Hematopoietic multipotent progenitor cell treated with erythropoietin and hydrocortisone succinate and interleukin-3 and kit ligand, for 6 days (in vitro differentiated cells): ENCODE results near the gene ENO3.
A peak's percentile ranks its signal among the peaks of the same experiment; 100 is the strongest.

Experiments
- DNase-seq: peaks from one replicate; pipeline ENCODE4 v3.0.0-alpha.2; 2015

Gene ENO3

GRCh38 chr17:4938069-4938491 lies 12.8 kb upstream of the ENO3 start:
- no peak for DNase-seq

- DNase-seq, result peak; percentile 57
Measured at GRCh38 chr17:4938688-4939545, 12.0 kb upstream of the ENO3 start.

DNA sequence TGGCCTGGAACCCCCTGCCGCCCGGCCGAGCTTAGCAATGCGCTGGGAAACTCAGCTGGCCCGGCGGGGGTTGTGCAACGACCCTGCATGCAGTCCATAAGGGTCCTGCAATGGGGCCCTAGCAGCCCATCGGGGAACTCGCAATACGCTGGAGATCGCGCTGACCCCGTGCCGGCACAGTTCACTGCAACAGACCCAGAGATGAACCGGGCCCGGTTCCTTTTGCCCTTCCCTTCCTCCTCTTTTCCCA lies 11.4 kb upstream of the ENO3 start:
- DNase-seq, result no peak

- DNase-seq, result peak; percentile 100
Measured at GRCh38 chr17:4939796-4940554, 10.9 kb upstream of the ENO3 start, which contains the start of the genes RNF167 and SLC25A11. RNF167 (plus strand) TSS chr17:4940268; CDS start chr17:4940910, 642 bp downstream. SLC25A11 (minus strand) TSS chr17:4940046; CDS start chr17:4939910, 136 bp downstream.

- DNase-seq, result peak; percentile 49
Measured at GRCh38 chr17:4940555-4941318, 10.2 kb upstream of the ENO3 start.

DNA sequence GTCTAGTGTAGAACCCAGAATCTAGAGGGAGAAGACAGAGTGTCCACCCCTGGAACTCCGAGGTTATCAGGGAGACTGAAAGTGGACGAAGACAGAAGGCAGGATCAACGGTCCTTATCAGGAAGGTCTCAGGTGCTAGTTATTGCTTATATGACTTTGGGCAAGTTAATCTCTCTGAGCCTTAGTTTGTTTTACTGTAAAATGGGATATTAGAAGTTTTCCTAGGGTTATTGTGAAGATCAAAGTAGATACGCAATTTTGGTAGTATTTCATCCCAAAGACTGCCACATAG lies 9.7 kb upstream of the ENO3 start:
- DNase-seq, result peak; percentile 38

DNA sequence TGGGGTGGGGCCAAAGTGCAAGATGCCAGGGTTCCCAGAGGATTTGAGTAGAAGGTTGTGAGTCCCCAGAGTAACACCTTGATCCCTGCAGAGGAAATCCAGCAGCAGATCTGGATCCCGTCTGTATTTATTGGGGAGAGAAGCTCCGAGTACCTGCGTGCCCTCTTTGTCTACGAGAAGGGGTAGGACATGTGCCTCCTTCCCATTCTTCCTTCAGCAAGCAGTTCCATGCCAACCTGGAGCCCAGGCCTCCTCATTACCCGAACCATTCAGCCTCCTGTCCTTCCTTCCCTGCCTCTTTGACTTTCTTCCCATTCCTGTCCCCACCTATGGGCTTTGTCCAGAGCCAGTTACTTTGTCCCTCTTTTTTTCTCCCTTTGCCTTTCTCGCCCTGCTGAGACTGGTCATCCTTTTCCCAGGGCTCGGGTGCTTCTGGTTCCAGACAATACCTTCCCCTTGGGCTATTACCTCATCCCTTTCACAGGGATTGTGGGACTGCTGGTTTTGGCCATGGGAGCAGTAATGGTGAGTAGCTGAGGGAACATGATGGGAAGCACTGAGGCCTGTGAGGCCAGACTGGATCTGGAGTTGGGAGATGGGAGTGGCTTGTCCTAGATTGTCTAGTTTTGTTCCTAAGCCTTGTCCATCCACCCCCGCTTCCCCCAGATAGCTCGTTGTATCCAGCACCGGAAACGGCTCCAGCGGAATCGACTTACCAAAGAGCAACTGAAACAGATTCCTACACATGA lies 8.0 kb upstream of the ENO3 start:
- no peak for DNase-seq

DNA sequence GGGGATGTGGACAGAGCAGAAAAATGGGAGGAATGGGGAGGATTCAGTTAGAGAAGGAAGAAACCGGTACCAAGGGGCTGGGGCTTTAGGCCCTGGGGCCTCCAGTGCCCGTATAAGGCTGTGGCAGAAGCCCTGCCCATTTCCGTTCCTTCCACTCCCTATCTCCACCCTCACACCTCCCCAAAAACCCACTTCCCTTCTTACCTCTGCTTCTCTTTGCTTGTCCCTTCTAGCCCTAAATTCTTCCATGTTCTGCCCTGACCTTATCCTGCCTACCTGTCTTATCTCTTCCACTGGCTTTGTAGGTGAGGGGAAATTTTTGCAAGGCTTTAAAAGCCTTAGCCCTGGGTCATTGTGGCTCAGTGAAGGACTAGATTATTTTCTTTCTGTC lies 6.8 kb upstream of the ENO3 start:
- DNase-seq, result peak; percentile 89

GRCh38 chr17:4944554-4945175 lies 6.3 kb upstream of the ENO3 start:
- DNase-seq, result no peak

DNA sequence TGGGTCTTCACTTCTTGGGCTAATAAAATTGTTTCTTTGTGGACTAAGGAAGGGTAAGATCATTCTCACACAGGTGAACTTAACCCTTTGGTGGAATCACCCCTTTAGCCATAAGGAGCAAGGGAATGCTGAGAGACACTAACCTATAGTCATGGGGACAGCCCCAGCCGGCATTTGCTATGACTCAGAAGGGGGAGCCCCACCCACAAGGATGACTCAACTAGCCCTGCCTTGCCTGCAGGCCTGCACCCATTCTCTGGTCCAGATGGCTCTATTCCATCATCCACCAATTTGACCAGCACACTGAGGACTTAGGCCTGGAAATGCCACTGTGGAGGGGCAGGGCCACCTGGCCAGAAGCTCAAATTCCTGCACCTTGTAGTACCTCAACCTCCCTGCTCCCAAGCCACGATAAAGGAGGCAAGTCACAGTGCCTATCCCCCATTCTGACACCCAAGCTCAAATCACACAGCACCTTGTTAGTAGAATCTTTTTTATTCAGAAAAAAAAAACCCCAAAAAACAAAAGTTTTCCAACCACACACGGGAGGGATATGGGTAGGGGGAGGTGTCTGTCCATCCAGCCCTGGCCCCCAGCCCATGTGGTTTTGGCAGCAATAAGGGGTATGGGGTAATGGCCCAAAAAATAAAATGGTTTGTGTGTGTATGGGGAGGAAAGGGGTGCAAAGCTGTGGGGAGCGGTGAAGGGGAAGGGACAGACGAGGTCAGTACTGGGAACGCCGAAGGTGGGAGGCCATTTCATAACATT lies 5.6 kb upstream of the ENO3 start:
- DNase-seq, result peak; percentile 92

GRCh38 chr17:4945944-4946280 lies 5.0 kb upstream of the ENO3 start:
- DNase-seq, result no peak

DNA sequence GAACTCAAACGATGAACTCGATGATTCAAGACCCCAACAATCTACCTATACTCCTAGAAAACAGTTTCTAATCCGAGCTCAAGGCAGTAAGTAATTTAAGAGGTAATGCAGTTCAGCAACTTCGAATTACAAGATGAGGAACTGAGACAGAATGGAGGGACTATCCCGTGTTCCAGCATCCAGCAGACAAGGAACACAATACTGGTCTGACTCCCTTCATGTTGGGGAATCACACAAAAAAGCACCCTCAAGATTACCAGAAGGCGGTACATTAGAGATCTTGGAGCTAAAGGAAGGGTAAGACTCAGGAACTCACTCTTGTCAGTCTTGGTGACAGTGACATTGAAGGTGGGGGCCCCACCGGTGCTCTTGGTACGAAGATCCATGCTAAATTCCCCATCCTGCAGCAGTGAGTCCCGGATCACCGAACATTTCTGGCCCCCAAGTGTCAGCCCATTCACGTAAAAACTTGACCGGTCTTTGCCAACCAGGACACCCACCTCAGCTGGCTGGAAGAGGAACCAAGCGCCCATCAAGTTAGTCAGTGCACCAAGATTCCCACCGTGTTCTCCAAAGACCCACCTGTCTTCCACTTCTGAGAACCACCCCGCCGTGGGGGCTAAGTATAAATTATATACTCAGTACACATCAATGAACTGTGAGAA lies 4.5 kb upstream of the ENO3 start:
- no peak for DNase-seq

- peak; percentile 51 for DNase-seq
Measured at GRCh38 chr17:4947010-4947410, 3.9 kb upstream of the ENO3 start.

- DNase-seq, result peak; percentile 75
Measured at GRCh38 chr17:4947411-4948165, 3.3 kb upstream of the ENO3 start.

- DNase-seq, result peak; percentile 97
Measured at GRCh38 chr17:4948166-4948930, 2.6 kb upstream of the ENO3 start, which contains the start of gene PFN1. PFN1 (minus strand) TSS chr17:4948530; CDS start chr17:4948394, 136 bp downstream.

GRCh38 chr17:4948931-4949320 lies 2.0 kb upstream of the ENO3 start:
- peak; percentile 91 for DNase-seq

DNA sequence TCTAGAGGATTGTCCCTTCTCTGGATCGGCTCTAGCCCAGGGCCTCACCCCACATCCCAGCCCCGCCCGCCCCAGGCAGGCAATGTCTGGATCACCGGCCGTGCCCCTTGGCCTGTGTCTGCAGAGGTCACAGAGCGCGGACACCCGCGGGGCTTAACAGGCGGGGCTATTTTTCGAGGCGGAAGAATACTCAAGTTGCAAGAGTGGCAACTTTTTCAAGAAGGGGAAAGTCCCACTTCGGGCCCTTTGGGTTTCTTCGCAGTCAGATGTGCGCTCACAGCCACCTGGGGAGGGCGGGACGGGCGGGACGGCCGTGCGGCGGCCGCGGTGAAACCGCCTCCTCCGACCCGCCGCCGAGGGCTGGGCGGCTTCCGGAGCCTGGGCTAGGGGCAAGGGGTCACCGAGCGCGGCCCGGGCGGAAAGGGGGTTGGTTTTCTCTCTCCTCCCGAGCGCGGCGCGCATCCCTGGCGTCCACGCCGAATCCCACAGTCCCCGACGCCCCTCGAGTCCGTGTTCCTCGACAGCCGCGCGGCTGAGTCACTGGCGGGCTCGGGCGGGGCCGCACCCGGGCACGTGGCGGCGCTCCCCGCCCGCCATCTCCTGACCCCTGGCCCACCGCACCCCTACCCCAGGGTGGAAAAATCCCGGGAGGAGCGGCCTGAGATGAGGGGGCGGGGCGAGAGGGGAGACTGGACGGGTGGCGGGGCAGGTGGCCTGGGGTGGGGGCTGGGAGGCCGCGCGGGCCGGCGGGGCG lies 1.4 kb upstream of the ENO3 start:
- DNase-seq, result peak; percentile 81

DNA sequence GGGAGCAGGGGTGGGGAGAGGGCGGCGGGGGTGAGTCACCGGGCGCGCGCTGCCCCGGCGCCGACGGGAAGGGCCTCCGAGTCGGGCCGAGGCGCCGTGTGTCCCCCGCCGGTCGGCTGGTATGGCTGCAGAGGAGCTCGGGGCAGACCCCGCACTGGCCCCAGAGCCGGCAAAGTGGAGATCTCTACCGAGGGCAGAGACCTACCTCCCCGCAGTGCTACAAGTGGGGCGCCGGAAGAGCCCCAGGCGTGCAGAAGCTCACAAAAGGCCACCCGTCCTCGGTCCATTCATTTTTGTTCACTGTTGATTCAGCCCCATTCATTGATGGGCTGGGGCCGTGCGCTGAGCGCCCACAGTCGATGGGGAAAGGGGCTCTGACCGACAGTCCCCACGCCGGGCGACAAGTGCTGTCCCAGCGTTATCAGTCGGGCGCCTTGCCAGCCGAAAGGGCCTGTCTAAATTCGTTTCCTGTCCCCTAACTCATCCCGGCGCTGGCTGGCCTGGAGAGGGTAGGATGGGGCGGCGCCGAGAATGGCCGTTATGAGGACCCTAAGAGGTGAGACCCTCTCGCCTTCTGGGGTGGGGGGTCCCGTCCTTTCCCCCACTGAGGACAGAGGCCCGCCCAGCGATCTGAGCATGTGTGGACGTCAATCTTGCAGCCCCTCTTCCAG lies 709 bp upstream of the ENO3 start:
- peak; percentile 87 for DNase-seq
